HEK293 (cell line): ENCODE measurements around the gene CDT1.

Experiments used
- CTCF ChIA-PET: fragments of 350-600 bp; formaldehyde crosslinking; extraction: SDS; loops from one replicate; lab custom pipeline; 2021; ENCODE audit warnings: antibody characterized with exemption; lab: Yijun Ruan, JAX
- POLR2A ChIA-PET: fragments of 300-600 bp; formaldehyde crosslinking; extraction: SDS; loops from one replicate; lab custom pipeline; 2020; ENCODE audit warnings: antibody characterized with exemption, inconsistent platforms; lab: Yijun Ruan, JAX
- H3K27ac ChIP-seq: fragments of 200-500 bp; sonication (Bioruptor generic); 2 replicates; pipeline ENCODE4 v1.5.1; 2014; ENCODE audit warnings: low read depth, low read length, control low read depth, inconsistent platforms; ENCODE audit errors: extremely low read depth
- H3K36me3 ChIP-seq, 2 experiments: fragments of 200-500 bp in 1 of 2; sonication (Bioruptor generic) in 1 of 2; 1 replicate in 1 of 2; 2 replicates in 1 of 2; pipeline ENCODE4 v1.5.1; 2014 to 2017; ENCODE audit warnings: inconsistent platforms in 2 of 2, low read length in 2 of 2; ENCODE audit not compliant: control insufficient read depth in 2 of 2, insufficient read depth in 1 of 2
- H3K4me1 ChIP-seq: fragments of 200-500 bp; sonication (Bioruptor generic); 2 replicates; pipeline ENCODE4 v1.5.1; 2014; ENCODE audit warnings: mild to moderate bottlenecking, low read length, inconsistent platforms; ENCODE audit not compliant: control insufficient read depth, insufficient read depth
- H3K4me3 ChIP-seq: 2 replicates; pipeline ENCODE4 v1.5.1; 2011; ENCODE audit warnings: low read depth, mild to moderate bottlenecking, control low read depth, low read length, moderate library complexity
- H3K9me3 ChIP-seq: fragments of 200-500 bp; sonication (Bioruptor generic); 2 replicates; pipeline ENCODE4 v1.5.1; 2014; ENCODE audit warnings: low read depth, low read length, inconsistent platforms; ENCODE audit not compliant: control insufficient read depth, insufficient read depth
- HOXC10 ChIP-seq: sonication (generic); formaldehyde crosslinking; IDR thresholded peaks from 2 replicates; pipeline ENCODE4 v1.8.1; 2023; ENCODE audit warnings: mild to moderate bottlenecking, missing genetic modification reagents
- KLF16 ChIP-seq: fragments of 450-650 bp; formaldehyde crosslinking; IDR thresholded peaks from 2 replicates; pipeline ENCODE4 v1.5.1; 2017; ENCODE audit warnings: missing biosample characterization, missing genetic modification characterization
- KLF8 ChIP-seq: fragments of 450-650 bp; formaldehyde crosslinking; IDR thresholded peaks from 2 replicates; pipeline ENCODE4 v1.5.1; 2016; ENCODE audit warnings: missing biosample characterization, missing genetic modification characterization
- TRIM28 ChIP-seq: IDR thresholded peaks from 2 replicates; pipeline ENCODE4 v1.6.1; 2011; ENCODE audit warnings: low read length, control low read depth, borderline replicate concordance
- ZBTB11 ChIP-seq: fragments of 450-650 bp; formaldehyde crosslinking; conservative IDR thresholded peaks from 2 replicates; pipeline ENCODE4 v1.5.1; 2016; ENCODE audit warnings: low read depth, missing biosample characterization, missing genetic modification characterization
- ZBTB21 ChIP-seq: fragments of 450-650 bp; formaldehyde crosslinking; IDR thresholded peaks from 2 replicates; pipeline ENCODE4 v1.5.1; 2017; ENCODE audit warnings: missing biosample characterization, missing genetic modification characterization
- ZEB2 ChIP-seq: fragments of 450-650 bp; formaldehyde crosslinking; IDR thresholded peaks from 2 replicates; pipeline ENCODE4 v1.5.1; 2016; ENCODE audit warnings: missing biosample characterization, missing genetic modification characterization
- ZNF132 ChIP-seq: fragments of 450-650 bp; formaldehyde crosslinking; IDR thresholded peaks from 2 replicates; pipeline ENCODE4 v1.5.1; 2017; ENCODE audit warnings: missing biosample characterization, missing genetic modification characterization, borderline replicate concordance
- ZNF18 ChIP-seq: fragments of 450-650 bp; formaldehyde crosslinking; IDR thresholded peaks from 2 replicates; pipeline ENCODE4 v1.5.1; 2016; ENCODE audit warnings: missing biosample characterization, missing genetic modification characterization
- ZNF211 ChIP-seq: fragments of 450-650 bp; formaldehyde crosslinking; IDR thresholded peaks from 2 replicates; pipeline ENCODE4 v1.5.1; 2016; ENCODE audit warnings: low read depth, missing biosample characterization, missing genetic modification characterization
- ZNF24 ChIP-seq: fragments of 450-650 bp; formaldehyde crosslinking; IDR thresholded peaks from 2 replicates; pipeline ENCODE4 v1.5.1; 2016; ENCODE audit warnings: missing biosample characterization, missing genetic modification characterization
- ZNF280D ChIP-seq: fragments of 450-650 bp; formaldehyde crosslinking; IDR thresholded peaks from 2 replicates; pipeline ENCODE4 v1.5.1; 2016; ENCODE audit warnings: missing biosample characterization, missing genetic modification characterization
- ZNF311 ChIP-seq: fragments of 450-650 bp; formaldehyde crosslinking; IDR thresholded peaks from 2 replicates; pipeline ENCODE4 v1.5.1; 2017; ENCODE audit warnings: missing biosample characterization, missing genetic modification characterization, borderline replicate concordance
- ZNF549 ChIP-seq: fragments of 450-650 bp; IDR thresholded peaks from 2 replicates; pipeline ENCODE4 v1.5.1; 2018; ENCODE audit warnings: missing biosample characterization, missing genetic modification characterization, mild to moderate bottlenecking, inconsistent platforms, moderate library complexity
- ZNF777 ChIP-seq: fragments of 450-650 bp; formaldehyde crosslinking; IDR thresholded peaks from 2 replicates; pipeline ENCODE4 v1.5.1; 2017; ENCODE audit warnings: missing biosample characterization, missing genetic modification characterization, borderline replicate concordance
- ZSCAN18 ChIP-seq: fragments of 450-650 bp; formaldehyde crosslinking; IDR thresholded peaks from 2 replicates; pipeline ENCODE4 v1.5.1; 2016; ENCODE audit warnings: missing biosample characterization, missing genetic modification characterization

The CDT1 gene

GRCh38 chr16:88831838-88832237, 28.2 kb downstream of the CDT1 start (continued):
- no peak for TF ChIP-seq ZNF132 (tag by site-specific recombination)
- no peak for TF ChIP-seq ZNF777 (tag by site-specific recombination)
- TF ChIP-seq, all 188 proteins: peak for 0

- H3K36me3 ChIP-seq: peaks cover 0 to 3% of the 10 kb centered on the region in 2 experiments; a peak in 1 of 3 replicates
- no peaks in the 10 kb centered on the region for H3K4me1 ChIP-seq
- no peak overlapping the region for H3K27ac ChIP-seq
- no peaks in the 10 kb centered on the region for H3K9me3 ChIP-seq
- CTCF ChIA-PET: no interaction called here
- no peak overlapping the region for H3K4me3 ChIP-seq
- TF ChIP-seq KLF16 (tag by site-specific recombination) (no peak), ZNF211 (no peak), ZNF18 (tag by site-specific recombination) (no peak), ZBTB21 (no peak), ZSCAN18 (no peak), ZNF311 (tag by site-specific recombination) (no peak)
- TF ChIP-seq, all 188 proteins: peak for 0
- POLR2A ChIA-PET: no interaction called here
Measured at GRCh38 chr16:88833086-88833485, 29.5 kb downstream of the CDT1 start.

GRCh38 chr16:88834670-88835069, 31.1 kb downstream of the CDT1 start:
- Histone ChIP-seq H3K4me1 (no peaks in the 10 kb centered on the region), H3K4me3 (no peak overlapping the region)
- no peak for TF ChIP-seq TRIM28
- no peak for TF ChIP-seq ZBTB11 (tag by site-specific recombination)
- TF ChIP-seq, all 188 proteins: peak for 0
- ChIA-PET POLR2A (no interaction called here), CTCF (no interaction called here)
- Histone ChIP-seq H3K27ac (no peak overlapping the region), H3K9me3 (no peaks in the 10 kb centered on the region), H3K36me3 (peaks cover 0 to 12% of the 10 kb centered on the region in 2 experiments; a peak in 1 of 3 replicates)

GRCh38 chr16:88835383-88835782, 31.8 kb downstream of the CDT1 start:
- TF ChIP-seq ZEB2 (no peak), ZNF549 (no peak), ZNF24 (tag by site-specific recombination) (no peak), ZNF280D (tag by site-specific recombination) (no peak), KLF8 (tag by site-specific recombination) (no peak), HOXC10 (CRISPR knock-in tag) (no peak)
- Histone ChIP-seq H3K27ac (no peak overlapping the region), H3K4me3 (no peak overlapping the region), H3K9me3 (no peaks in the 10 kb centered on the region), H3K36me3 (peaks cover 0 to 16% of the 10 kb centered on the region in 2 experiments; a peak in 1 of 3 replicates), H3K4me1 (no peaks in the 10 kb centered on the region)
- POLR2A ChIA-PET: no interaction called here
- CTCF ChIA-PET: no interaction called here
